Measurements from ENCODE around the gene PLD4.

PLD4 gene

DNA sequence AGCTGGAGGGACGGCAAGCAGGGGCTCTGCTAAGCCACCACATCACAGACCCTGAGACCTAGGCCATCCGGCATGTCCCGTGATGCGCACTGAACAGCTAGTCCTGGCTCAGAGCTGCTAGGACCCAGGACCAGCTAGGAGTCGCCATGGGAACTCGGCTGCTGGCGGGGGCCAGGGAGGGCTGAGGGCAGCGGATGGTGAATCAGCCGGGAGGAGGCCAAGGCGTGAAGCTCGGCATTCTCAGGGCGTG lies 48.4 kb downstream of the PLD4 start:
- in situ Hi-C loops (cut with MboI; ENCODE audit: low sequenced_read_pairs) = no loop called here

DNA sequence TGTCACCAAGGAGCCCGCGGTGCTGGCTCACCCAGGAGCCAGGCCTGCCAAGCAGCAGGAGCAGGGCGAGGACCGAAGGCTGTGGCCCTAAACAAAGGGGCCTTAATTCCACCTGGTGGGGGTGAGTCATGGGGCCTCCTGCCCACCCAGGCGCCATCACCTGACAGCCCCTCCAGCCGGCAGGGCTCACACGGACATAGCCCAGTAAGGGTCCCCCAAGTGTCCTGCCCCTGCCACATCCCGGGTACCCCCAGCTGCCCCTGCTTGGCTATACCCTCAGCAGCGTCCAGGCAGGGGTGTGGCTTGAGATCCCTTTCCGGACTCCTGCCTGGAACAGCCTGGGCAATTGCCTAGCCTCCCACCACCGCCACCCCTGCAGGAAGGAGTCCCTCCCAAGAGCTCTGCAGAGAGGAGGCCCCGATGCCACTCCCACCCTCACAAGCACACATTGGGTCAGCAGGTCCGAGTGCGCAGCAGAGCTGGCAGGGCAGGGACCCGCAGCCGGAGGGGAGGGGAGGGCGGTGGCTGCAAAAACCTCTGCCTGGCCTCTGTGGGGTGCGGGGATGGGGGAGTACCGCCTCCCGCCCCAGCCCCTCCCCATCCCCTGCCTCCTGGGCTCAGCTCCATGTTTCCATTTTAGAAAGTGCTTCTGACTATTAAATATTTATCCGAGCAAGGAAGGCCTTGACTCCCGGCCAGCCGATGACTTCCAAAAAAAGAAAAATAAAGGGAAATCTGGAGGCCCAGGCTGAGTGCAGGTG lies 48.9 kb downstream of the PLD4 start:
- in situ Hi-C loops (cut with MboI; ENCODE audit: low sequenced_read_pairs) = no loop called here

DNA sequence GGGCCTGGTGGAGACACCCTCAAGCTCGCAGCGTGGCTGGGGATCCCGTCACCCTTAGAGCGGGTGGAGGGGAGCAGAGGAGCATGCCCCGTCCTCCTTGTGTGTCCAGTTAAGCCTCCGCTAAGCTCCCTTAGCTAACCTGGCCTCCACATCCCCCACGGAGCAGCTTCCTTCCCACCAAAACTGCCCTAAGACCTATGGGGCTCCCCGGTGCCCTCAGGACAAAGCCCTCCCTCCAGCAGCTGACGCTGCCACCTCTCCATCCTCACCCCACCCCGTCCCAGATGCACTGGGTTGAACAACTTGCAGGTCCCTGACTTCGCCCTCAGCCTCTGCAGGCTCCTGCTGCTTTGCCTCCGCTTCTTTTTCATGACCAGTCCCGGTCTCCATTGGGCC lies 49.5 kb downstream of the PLD4 start:
- in situ Hi-C loops (cut with MboI; ENCODE audit: low sequenced_read_pairs) = no loop called here

DNA sequence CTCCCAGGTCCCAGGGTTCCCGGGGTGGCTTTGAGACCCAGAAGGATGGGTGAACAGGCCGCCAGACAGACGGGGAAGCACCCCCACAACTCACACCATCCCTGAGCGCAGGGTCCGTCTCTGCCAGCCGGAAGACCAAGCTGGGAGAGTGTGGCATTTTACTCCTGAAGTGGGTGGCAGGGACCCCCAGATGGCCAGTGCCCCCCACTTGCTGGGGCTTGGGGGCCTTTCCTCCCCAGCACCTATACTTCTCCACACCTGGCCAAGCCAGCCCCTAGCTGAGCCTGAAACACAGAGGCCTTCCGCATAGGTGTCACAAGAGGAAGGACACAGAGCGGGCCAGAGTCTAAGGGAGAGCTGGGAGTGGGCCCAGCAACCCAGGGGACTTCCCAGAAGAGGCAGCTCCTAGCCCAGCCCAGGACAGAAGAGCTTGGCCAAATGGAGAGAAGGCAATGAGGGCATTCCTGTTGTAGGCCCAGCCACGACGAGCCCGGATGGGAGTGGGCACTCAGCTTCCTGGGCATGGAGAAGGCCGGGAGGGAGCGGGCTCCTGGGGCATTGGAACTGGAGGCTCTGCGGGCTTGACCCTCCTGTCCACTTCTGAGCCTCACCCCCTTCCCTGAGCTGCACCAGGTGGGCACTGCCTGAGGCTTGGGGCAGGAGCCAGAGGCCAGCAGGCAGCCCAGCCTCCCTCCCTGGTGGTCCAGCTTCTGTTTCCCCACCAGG lies 50.1 kb downstream of the PLD4 start:
- in situ Hi-C loops (cut with MboI; ENCODE audit: low sequenced_read_pairs) = no loop called here

DNA sequence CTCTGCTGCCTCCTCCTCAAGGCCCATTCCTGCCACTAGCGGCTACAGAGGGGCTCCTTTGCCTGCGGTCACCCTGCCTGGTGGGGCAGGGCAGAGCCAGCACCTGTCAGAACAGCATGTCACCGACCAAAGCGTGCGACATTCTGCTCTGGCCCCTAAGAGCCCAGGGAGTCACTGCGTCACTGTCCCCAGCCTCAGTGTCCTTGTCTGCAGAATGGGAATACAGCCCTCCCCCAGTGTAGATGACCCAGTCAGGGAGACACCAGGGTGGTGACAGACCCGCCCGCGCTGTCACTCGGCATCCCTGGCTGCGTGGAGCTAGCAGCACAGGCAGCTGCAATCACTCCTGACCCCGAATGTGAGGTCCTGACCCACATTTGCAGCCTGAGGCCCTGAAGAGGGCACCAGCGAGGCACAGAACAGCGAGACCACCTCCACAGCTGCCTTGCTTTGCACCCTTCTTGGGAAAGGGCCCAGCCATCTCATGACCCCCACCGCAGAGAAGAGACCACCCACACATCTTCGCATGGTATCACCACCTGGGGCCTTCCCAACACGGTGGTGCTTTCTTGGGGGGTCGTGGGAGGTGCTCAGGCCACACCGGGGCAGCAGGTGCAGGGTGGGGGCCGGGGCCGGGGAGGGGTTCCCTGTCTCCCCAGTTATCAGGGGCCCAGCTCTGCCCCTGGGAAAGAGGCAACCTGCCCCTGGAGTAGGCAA lies 51.0 kb downstream of the PLD4 start:
- in situ Hi-C loops (cut with MboI; ENCODE audit: low sequenced_read_pairs) = no loop called here

DNA sequence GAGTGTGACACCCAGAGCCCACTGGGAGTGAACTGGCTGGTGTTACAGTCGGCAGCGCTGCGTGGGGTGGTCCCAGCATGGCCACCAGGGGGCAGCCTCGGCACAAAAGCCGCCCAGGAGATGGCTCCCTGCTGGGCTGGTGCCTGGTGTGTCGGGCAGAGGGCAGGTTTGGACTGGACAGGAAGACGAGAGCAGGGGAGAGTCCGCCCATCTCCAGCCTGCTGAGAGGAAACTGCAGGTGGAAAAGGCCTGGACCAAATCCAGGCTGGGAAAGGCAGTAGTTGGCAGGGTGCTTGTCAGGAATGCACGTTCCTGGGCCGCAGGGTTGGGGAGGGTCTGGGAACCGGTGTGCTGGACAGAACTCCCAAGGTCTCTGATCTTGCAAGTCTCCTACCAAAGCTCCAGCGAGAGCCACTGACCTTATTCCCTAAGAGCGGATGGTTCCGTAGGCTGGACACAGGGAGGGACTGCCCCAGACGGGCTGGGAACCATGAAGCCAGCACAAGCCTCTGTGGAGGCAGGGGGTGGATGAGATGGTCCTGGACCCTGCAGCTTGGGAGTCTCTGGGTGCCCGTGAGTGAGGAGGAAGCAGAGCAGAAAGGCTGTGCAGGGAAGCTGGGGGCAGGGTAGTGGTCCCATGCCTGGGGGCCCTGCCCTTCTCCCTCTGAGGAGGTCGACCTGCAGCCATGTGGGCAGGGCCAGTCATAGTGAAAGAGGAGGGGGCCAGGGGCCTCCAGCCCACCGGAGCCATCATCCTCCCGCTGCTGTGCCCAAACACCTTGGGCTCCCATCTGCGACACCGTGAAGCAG lies 51.7 kb downstream of the PLD4 start:
- in situ Hi-C loops (cut with MboI; ENCODE audit: low sequenced_read_pairs) = no loop called here

DNA sequence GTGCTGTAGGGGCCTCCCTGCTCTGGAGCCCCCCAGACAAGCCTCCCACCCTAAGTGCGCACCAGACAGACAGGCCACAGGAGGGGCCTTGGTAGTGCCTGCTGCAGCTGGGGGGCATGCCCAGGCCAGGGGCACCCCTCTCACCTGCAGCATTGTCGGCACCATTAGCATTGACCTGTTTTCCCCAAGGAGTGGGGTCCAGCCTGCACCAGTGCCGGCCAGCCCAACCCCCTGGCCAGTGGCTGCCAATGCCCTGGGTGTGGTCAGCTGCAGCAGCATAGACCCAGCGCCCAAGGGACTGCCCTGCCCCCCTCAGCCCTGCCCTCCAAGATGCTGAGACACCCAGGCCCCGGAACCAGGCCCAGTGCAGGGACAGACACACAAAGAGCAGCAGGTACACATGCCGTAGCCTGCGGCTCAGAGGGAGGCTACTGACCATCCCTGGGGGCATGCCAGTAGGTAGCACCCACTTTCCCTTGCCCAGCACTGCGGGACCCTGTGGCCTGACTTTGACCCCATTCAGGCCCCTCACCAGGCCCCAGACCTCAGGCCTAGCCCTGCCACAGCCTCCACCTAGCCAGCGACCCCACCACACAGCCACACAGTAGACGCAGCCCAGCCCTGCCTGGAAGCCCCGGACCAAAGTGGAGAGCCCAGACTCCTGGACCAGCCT lies 52.5 kb downstream of the PLD4 start:
- in situ Hi-C loops (cut with MboI; ENCODE audit: low sequenced_read_pairs) = no loop called here

DNA sequence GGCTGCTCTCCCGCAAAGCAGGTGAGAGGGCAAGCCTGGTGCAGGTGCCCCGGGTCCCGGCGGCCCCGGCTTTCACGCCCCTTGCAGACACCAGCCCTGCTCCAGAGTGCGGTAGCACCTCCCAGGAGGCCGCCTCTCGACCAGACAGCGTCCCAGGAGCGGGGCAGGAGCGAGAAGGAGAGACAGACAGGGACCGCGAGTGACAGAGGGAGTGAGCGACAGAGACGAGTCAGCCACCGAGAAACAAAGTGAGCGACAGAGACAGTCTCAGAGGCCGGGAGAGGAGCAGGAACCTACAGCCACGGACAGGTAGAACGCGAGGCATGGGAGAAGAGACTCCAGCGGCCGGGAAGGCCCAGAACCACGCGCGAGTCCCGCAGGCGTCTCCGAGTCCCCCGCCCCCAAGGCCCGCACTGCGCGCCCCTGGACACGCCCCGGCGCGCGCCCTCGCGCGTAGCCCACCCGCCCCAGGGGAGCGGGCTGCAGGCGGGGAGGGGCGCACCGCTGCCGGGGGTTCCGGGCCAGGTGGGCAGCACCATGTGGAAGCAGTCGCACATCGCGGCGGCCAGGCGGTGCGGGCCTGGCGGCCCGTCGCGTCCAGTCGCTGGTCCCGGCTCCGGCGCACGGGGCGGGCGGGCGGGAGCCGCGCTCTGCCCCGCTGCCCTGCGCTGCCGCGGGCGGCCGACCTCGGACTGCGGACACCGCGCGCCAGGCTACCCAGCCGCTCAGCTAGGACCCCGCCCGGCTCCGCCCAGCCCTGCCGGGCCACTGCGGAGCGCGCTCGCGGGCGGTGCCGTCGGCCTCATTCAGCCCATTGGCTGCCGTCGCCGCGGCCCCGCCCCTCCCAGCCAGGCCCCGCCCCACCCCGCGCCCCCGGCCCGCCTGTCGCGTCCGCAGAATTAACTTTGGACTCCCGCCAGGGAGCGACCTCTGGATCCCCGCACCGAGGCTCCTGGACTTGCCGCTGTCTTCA lies 53.3 kb downstream of the PLD4 start, which contains the start of gene AHNAK2:
Gene AHNAK2, minus strand, starts transcription at position 694 of the 973 bp plus-strand sequence. Its CDS starts 137 bp downstream, at position 557.
- in situ Hi-C loops (cut with MboI; ENCODE audit: low sequenced_read_pairs) = no loop called here

DNA sequence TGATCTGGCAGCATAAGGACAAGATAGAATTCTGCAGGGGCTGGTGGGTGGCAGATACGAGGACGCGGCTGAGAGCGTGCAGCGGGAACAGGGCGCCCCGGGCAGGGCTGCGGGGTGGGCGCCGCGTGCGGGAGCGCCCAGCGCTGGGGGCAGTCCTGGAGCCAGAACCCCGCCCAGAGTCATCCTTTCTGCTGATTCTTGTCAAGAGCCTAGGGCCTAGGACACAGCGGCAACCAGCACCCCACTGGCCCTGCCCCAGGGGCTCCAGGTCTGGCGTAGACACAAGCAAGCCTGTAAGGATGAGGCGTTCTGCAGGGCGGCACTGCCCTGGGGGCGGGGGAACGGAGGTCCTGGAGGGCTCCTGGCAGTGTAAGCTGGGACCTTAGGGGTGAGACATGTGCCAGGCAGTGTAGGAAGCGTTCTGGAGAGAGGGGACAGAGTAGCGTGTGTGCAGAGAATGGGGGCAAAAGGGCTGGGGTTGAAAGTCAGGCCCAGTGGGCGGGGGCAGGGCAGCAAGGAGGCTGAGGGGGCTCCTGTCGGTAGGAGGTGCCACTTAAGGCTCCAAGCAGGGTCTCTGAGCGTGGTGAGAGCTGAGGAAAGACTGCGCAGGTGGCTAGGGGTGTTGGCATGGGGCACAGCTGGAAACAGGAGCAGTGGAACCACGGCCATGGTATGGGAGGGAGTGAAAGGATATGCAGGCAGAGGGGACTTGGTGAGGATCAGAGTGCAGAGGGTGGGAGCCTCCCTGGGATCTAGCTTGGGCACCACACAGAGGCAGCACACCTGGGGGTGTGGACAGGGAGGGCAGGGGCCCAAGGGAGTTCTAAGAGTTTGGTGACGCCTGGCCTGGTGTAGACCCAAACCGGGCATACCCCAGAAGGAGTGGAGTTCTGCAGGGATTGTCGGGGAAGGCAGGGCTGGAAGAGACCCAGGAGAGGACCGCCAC lies 54.3 kb downstream of the PLD4 start:
- in situ Hi-C loops (cut with MboI; ENCODE audit: low sequenced_read_pairs) = no loop called here

DNA sequence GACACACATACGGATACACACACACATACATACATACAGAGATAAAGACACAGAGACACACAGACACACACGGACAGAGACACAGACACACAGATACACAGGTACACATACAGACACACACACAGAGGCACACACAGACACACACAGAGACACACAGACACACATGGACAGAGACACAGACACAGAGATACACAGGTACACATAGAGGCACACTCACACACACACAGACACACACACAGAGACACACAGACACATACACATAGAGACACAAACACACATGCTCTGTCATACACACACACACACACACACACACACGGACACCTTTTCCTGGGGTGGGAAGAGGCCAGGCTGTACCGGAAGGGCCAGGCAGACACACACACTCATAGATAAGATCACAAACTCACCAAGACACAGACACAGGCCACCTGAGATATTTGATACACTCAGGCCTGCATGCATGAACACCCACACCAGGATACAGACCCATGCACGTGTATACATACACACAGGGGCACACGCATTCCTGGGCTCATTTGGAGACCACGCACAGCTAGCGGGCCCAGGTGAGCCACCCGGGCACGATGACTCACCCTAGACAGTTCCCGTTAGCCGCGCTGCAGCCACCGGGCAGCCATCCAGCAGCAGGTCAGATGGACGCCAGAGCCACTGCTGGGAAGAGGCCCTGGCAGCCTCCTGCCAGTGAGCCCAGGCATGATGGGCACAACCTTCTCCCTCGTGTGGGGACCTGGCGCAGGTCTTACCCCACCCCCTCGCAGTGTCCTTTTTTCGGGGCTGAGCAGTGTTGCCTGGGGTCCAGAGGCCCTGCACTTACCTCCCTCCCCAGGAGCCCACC lies 55.3 kb downstream of the PLD4 start:
- in situ Hi-C loops (cut with MboI; ENCODE audit: low sequenced_read_pairs) = loop anchor here (5.0 kb wide), 1 partner anchor 67 kb away; no protein-coding TSS in a partner anchor

DNA sequence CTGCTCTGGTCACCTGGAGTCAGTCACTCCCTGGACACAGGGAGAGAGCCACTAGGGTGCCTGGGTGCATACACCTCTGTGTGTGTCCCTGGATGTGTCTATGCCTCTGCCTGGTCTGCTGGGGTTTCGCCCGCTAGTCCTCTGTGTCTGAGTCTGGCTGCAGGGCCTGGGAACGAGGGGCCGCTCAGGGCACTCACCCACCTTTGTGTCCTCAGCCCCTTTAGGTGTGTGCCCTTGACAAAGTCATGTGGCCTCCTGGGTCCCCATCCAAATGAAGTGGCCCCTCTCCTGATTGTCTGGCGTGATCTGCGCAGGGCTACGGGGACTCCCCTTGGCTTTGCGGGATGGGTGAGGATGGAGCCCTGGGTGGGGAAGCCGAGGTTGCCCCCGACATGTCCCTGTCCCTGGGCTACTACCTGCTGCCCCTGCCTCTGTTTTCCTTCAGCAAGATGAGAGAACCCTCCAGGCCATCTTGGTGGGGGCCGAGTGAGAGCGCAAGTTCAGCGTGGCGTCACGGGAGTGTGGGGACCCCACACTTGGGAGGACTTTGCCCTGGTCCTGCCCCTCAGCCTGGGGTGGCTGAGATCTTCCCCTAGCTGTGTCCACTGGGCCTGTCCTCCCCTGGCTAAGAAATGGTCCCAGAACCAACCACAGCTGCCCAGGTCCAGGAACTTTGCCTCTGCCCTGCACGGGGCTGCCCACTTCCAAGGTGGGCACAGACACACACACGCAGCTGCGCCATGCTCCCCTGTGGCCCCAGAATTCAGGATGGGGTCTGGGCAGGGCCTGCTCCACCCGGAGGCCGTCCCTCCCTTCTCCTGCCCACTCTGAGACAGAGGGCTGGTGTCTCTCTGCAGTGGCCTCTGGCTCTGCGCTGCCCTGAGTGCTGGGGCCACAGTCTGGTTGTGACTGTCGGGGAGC lies 56.2 kb downstream of the PLD4 start:
- in situ Hi-C loops (cut with MboI; ENCODE audit: low sequenced_read_pairs) = loop anchor here (5.0 kb wide), 1 partner anchor 66 kb away; no protein-coding TSS in a partner anchor

DNA sequence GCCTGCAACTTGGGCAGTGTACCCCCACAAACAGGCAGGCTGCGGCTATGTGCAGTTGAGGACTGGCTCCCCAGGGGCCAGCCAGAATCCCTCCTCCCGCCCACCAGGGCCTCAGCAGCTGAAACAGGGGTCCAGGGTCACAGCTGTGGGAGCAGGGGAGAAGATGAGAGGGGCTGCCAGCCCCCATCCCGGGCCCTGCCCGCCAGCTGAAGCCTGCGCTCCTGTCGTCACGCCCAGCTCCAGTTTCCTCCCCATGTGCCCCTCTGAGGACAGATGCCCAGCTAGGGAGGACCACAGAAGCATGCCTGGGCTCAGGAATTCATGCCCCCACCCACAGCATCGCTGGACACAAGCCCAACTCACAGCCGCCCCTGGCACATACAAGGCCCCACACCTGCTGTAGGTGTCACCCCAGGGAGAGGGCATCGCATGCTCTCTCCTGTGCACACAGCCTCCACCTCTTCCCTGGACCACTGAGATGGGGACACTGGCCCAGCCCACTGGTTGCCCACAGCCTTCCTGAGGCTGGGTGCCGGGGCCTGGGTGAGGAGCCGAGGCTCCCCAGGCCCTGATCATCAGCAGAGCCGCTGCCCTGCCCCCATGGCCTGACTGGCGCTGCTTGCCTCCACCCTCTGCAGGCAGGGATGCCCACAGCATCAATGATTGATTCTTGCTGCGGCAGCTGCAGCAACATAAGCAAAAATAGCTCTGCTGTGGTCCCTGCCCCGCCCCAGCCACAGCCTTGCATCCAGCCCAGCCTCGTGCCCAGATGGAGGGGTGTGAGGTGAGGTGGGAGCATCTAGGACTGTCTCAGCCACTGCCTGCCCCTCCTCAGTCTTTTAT lies 57.2 kb downstream of the PLD4 start:
- in situ Hi-C loops (cut with MboI; ENCODE audit: low sequenced_read_pairs) = loop anchor here (5.0 kb wide), 1 partner anchor 65 kb away; no protein-coding TSS in a partner anchor

DNA sequence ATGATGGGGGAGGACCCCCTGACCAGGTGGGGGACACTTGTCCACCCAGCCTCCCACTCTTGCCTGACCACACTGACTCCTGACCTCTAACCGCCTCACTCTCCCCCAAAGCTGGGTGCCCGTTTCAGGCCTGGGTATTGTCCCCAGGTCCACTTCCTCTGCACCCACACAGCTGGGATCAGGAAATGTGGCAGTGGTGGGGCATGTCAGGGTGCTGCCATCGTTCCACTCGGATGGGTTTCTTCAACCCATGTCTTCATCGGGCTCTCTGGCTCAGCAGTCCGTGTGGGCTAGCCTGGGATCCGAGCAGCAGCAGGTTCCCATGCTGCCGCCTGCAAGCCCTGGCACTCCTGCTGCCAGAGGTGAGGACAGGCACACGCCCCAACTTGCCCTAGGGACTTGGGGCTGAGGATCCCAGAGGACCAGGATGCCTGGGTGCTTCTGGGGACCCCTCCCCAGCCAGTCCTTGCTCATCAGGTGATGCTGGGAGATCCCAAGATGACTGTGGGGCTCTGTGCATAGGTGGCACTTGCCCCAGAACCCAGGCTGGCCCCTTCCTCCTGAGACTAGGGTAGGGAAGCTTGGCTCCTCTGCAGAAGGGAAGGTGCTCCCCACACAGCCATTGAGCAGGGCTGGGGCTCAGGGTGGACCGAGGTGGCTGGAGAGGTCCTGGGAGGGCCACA lies 58.0 kb downstream of the PLD4 start:
- in situ Hi-C loops (cut with MboI; ENCODE audit: low sequenced_read_pairs) = loop anchor here (5.0 kb wide), 1 partner anchor 65 kb away; no protein-coding TSS in a partner anchor
